ENCODE measurements around the gene ANKRD22. TPM values are rescaled to one million over a fixed set of nuclear protein-coding genes. Genes with fewer than 3 reads are reported as not detected.

The ANKRD22 gene
- total and polyA plus RNA-seq, 2 of the 8 experiments (the other 6 are each of a cell fraction or from before 2014, with no cell fraction given): 0.68 TPM; not detected in 1

GRCh38 chr10:88781206-88781605 lies 70.4 kb downstream of the ANKRD22 start:
- Histone ChIP-seq H3K9me3 (ENCODE audit: insufficient read depth in 2 of 2, low read depth in 1 of 2, low read length in 1 of 2) (no peaks in the 10 kb centered on the region), H2BK20ac (ENCODE audit: low read length) (no peak overlapping the region), H2BK12ac (ENCODE audit: low read depth, low read length) (no peak overlapping the region), H2AFZ (ENCODE audit: low read length) (no peak overlapping the region), H3K27ac (ENCODE audit: low read depth, low read length) (no peak overlapping the region), H2BK5ac (ENCODE audit: low read depth, low read length) (no peak overlapping the region), H3K9ac (replicated peaks in 1 of 4; ENCODE audit: extremely low read depth in 1 of 4, low read depth in 3 of 4, low read length in 3 of 4) (no peak overlapping the region), H2BK15ac (ENCODE audit: low read length) (no peak overlapping the region), H3K23me2 (ENCODE audit: low read depth, low read length) (no peaks in the 10 kb centered on the region; the same call in 1 of the 2 replicates), H3K79me2 (ENCODE audit: control insufficient read depth in 1 of 2, insufficient read depth in 2 of 2, low read length in 2 of 2) (no peaks in the 10 kb centered on the region), H3K4me3 (ENCODE audit: extremely low read depth in 1 of 4, insufficient read depth in 2 of 4, low read depth in 3 of 4, low read length in 4 of 4) (no peak overlapping the region), H3K56ac (replicated peaks; ENCODE audit: insufficient read length, low read depth, low read length) (no peak overlapping the region), H3K27me3 (replicated peaks in 1 of 4; ENCODE audit: control insufficient read depth in 3 of 4, extremely low read depth in 1 of 4, insufficient read depth in 3 of 4, low read length in 3 of 4) (no peaks in the 10 kb centered on the region; a peak in 1 of 7 replicates), H3K4me2 (ENCODE audit: insufficient read depth in 1 of 2, low read depth in 2 of 2, low read length in 2 of 2) (no peak overlapping the region), H3K23ac (ENCODE audit: insufficient read length) (no peak overlapping the region), H3K4me1 (replicated peaks in 1 of 4; ENCODE audit: control insufficient read depth in 3 of 4, insufficient read depth in 4 of 4, low read length in 3 of 4) (no peaks in the 10 kb centered on the region), H2BK120ac (replicated peaks; ENCODE audit: low read depth, low read length) (no peak overlapping the region), H3K79me1 (ENCODE audit: low read depth, low read length) (no peaks in the 10 kb centered on the region), H4K5ac (ENCODE audit: insufficient read length, low read depth, low read length) (no peak overlapping the region), H2AK5ac (ENCODE audit: low read depth, low read length) (no peak overlapping the region), H3K36me3 (ENCODE audit: control insufficient read depth in 2 of 4, insufficient read depth in 4 of 4, low read length in 3 of 4) (no peaks in the 10 kb centered on the region; a peak in 1 of 8 replicates), H3K14ac (ENCODE audit: insufficient read length) (no peak overlapping the region), H4K20me1 (replicated peaks in 1 of 2; ENCODE audit: control insufficient read depth in 1 of 2, insufficient read depth in 2 of 2, low read length in 2 of 2) (no peaks in the 10 kb centered on the region), H4K91ac (replicated peaks; ENCODE audit: insufficient read length, low read length) (no peak overlapping the region), H3K4ac (replicated peaks; ENCODE audit: insufficient read length, low read depth, low read length) (no peak overlapping the region), H4K8ac (ENCODE audit: extremely low read depth, insufficient read depth, low read length) (no peak overlapping the region), H3K18ac (ENCODE audit: extremely low read depth, low read length) (no peak overlapping the region)
- FAIRE-seq (no peak), DNase-seq (ENCODE audit: low read depth in 1 of 2, low spot score in 2 of 2) (no peak)
- no peak for TF ChIP-seq BRCA1 (IDR thresholded peaks at IDR 0.05; ENCODE audit: low read depth, low read length)
- no peak for TF ChIP-seq FOSL1 (IDR thresholded peaks at IDR 0.05; ENCODE audit: insufficient read depth, low read depth, low read length)
- TF ChIP-seq CBX8 (IDR thresholded peaks at IDR 0.05; ENCODE audit: borderline replicate concordance, low read depth, low read length): no peak
- no peak for TF ChIP-seq JUN (IDR thresholded peaks at IDR 0.05; ENCODE audit: low read depth, low read length)
- TF ChIP-seq RBBP5 (IDR thresholded peaks at IDR 0.05; ENCODE audit: borderline replicate concordance, low read depth, low read length): no peak
- whole genome bisulfite sequencing, 2 experiments (ENCODE audit: extremely low coverage in 1 of 2, insufficient coverage in 1 of 2, insufficient read length in 1 of 2, insufficient replicate concordance in 2 of 2, low coverage in 1 of 2, low lambda C conversion rate in 2 of 2, missing lambda C conversion rate in 1 of 2): 84% methylated on average over 2 of the region's 2 CpGs; no CpG with 5 or more reads in 1 of the 2 experiments
- CTCF ChIA-PET (ENCODE audit: partially characterized antibody): interaction anchor here (0.6 to 1.4 kb wide), 3 partner anchors 29 to 117 kb away, joined by 3 to 4 read pairs (median 3); no protein-coding TSS in a partner anchor
- POLR2A ChIA-PET (ENCODE audit: partially characterized antibody): no interaction called here
